ENCODE data around the gene L2HGDH. TPM values are rescaled to one million over a fixed set of nuclear protein-coding genes. Genes with fewer than 3 reads are reported as not detected.

L2HGDH gene
- 1 to 10 TPM; 4.2 to 5.6 (median 5.4) TPM for total RNA-seq
- total RNA-seq (2013), result 4.6 TPM

GRCh38 chr14:50311972-50312733 lies at the start of gene L2HGDH, which contains the start of gene DMAC2L:
Gene L2HGDH (minus strand): TSS chr14:50312229. CDS start chr14:50312150, 79 bp downstream.
Gene DMAC2L (plus strand): TSS chr14:50312324. CDS start chr14:50321488, 9,164 bp downstream.
- ATAC-seq, result peak; percentile 90 to 98 (median 90)
- Mint-ChIP-seq H3K9me3 (no peaks in the 10 kb centered on the region), H3K36me3 (no peaks in the 10 kb centered on the region), H3K4me1 (peaks cover 27 to 46% of the 10 kb centered on the region in 2 donors), H3K27me3 (ENCODE audit: low read depth in 2 of 2) (no peaks in the 10 kb centered on the region), H3K27ac (peak within 1 kb of the TSS; percentile 94 to 95), H3K4me3 (peak within 1 kb of the TSS; percentile 94)
- TF ChIP-seq CTCF (IDR thresholded peaks at IDR 0.05), result no peak
- intact Hi-C loops (cut with micrococcal nuclease), result loop anchor here (1.0 to 10.0 kb wide), 5 partner anchors 9 to 687 kb away; partner anchors contain the start of genes MAP4K5, MGAT2, RPL36AL and SOS2
- Histone ChIP-seq H3K4me1 (ENCODE audit: control insufficient read depth, insufficient read depth, low read length) (peaks cover 18% of the 10 kb centered on the region), H3K9me3 (ENCODE audit: control insufficient read depth, insufficient read depth, low read length) (no peaks in the 10 kb centered on the region), H3K36me3 (ENCODE audit: control insufficient read depth, insufficient read depth, low read length) (no peaks in the 10 kb centered on the region), H3K27ac (ENCODE audit: low read length) (peak within 1 kb of the TSS; percentile 89), H3K4me3 (ENCODE audit: low read length) (peak within 1 kb of the TSS; percentile 84), H3K27me3 (ENCODE audit: control insufficient read depth, insufficient read depth, low read length) (no peaks in the 10 kb centered on the region)
- DNase-seq, result peak; percentile 89 to 94
- under 1% methylated on average over 83 of the region's 83 CpGs for WGBS (ENCODE audit: insufficient coverage)

DNA sequence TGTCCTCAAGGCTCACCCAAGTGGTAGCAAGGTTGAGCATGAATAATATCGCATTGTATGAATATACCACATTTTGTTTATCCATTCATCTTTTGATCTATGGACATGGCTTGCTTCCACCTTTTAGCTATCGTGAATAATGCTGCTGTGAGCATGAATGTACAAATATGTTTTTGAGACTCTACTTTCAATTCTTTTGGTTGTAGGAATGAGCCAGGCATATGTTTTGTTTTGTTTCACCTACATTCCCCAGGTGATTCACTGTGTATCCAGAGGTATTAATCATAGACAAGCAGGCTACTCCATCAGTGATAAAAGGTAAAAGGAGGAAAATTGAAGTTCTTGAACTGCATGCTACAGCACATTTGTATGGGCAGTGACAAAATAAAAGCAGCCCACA lies 48.8 kb upstream of the L2HGDH start:
- Mint-ChIP-seq H3K36me3 (no peaks in the 10 kb centered on the region), H3K27ac (peak overlapping the region in 1 of 2 donors; percentile 64), H3K27me3 (ENCODE audit: low read depth in 2 of 2) (no peaks in the 10 kb centered on the region), H3K4me3 (no peak overlapping the region), H3K9me3 (no peaks in the 10 kb centered on the region), H3K4me1 (peaks cover 45 to 59% of the 10 kb centered on the region in 2 donors)
- no peak for TF ChIP-seq CTCF (IDR thresholded peaks at IDR 0.05)
- Histone ChIP-seq H3K36me3 (ENCODE audit: control insufficient read depth, insufficient read depth, low read length) (peaks cover 10% of the 10 kb centered on the region), H3K4me1 (ENCODE audit: control insufficient read depth, insufficient read depth, low read length) (peaks cover 37% of the 10 kb centered on the region), H3K9me3 (ENCODE audit: control insufficient read depth, insufficient read depth, low read length) (peaks cover 2% of the 10 kb centered on the region), H3K4me3 (ENCODE audit: low read length) (no peak overlapping the region), H3K27me3 (ENCODE audit: control insufficient read depth, insufficient read depth, low read length) (no peaks in the 10 kb centered on the region), H3K27ac (ENCODE audit: low read length) (no peak overlapping the region)
- 100% methylated on average over 2 of the region's 2 CpGs for WGBS (ENCODE audit: insufficient coverage)
- ATAC-seq, result no peak
- intact Hi-C loops (cut with micrococcal nuclease), result loop anchor here (5.0 to 10.0 kb wide), 2 partner anchors 359 to 776 kb away; partner anchors contain the start of gene RPS29
- DNase-seq, result no peak

GRCh38 chr14:50360093-50360492 lies 48.1 kb upstream of the L2HGDH start:
- H3K4me3 ChIP-seq (ENCODE audit: low read length), result no peak overlapping the region
- peak overlapping the region; percentile 31 to 64 for H3K27ac Mint-ChIP-seq
- H3K4me1 Mint-ChIP-seq, result peaks cover 45 to 57% of the 10 kb centered on the region in 2 donors
- DNase-seq (no peak), ATAC-seq (no peak)
- peaks cover 2% of the 10 kb centered on the region for H3K9me3 ChIP-seq (ENCODE audit: control insufficient read depth, insufficient read depth, low read length)
- no peaks in the 10 kb centered on the region for H3K36me3 Mint-ChIP-seq
- no peaks in the 10 kb centered on the region for H3K27me3 Mint-ChIP-seq (ENCODE audit: low read depth in 2 of 2)
- peak overlapping the region; percentile 59 for H3K4me3 Mint-ChIP-seq
- H3K36me3 ChIP-seq (ENCODE audit: control insufficient read depth, insufficient read depth, low read length), result peaks cover 10% of the 10 kb centered on the region
- no peak for TF ChIP-seq CTCF (IDR thresholded peaks at IDR 0.05)
- H3K27me3 ChIP-seq (ENCODE audit: control insufficient read depth, insufficient read depth, low read length), result no peaks in the 10 kb centered on the region
- H3K9me3 Mint-ChIP-seq, result no peaks in the 10 kb centered on the region
- intact Hi-C loops (cut with micrococcal nuclease), result loop anchor here (5.0 to 10.0 kb wide), 2 partner anchors 358 to 775 kb away; partner anchors contain the start of gene RPS29
- 100% methylated on average over 3 of the region's 3 CpGs for WGBS (ENCODE audit: insufficient coverage)
- H3K27ac ChIP-seq (ENCODE audit: low read length), result no peak overlapping the region
- H3K4me1 ChIP-seq (ENCODE audit: control insufficient read depth, insufficient read depth, low read length), result peaks cover 31% of the 10 kb centered on the region
